Breast epithelium (tissue), 4 donors: ENCODE measurements around the gene ANKRD63. TPM values are rescaled to one million over a fixed set of nuclear protein-coding genes. Genes with fewer than 3 reads are reported as not detected.

ENCODE experiments used
- DNase-seq, 2 donors: peaks; one replicate each; pipeline ENCODE4 v3.0.0-alpha.2; 2019; ENCODE audit warnings: low spot score in 2 of 2
- H3K27ac ChIP-seq, 2 donors: fragments of 200-600 bp; sonication (generic) in 1 of 2; one replicate each; pipeline ENCODE4 v1.5.1; 2016 to 2019; ENCODE audit warnings: mild to moderate bottlenecking in 1 of 2
- H3K27me3 ChIP-seq, 2 donors: fragments of 200-600 bp; sonication (generic) in 1 of 2; one replicate each; pipeline versions ENCODE4 v1.5.1 to v1.6.0; 2017 to 2019; ENCODE audit warnings: control low read depth in 1 of 2, mild to moderate bottlenecking in 1 of 2
- H3K36me3 ChIP-seq: fragments of 200-600 bp; one replicate; pipeline ENCODE4 v1.5.1; 2019
- H3K4me1 ChIP-seq, 2 donors: fragments of 200-600 bp; sonication (generic); one replicate each; pipeline ENCODE4 v1.5.1; 2016 to 2019; ENCODE audit warnings: control low read depth in 1 of 2
- H3K4me3 ChIP-seq, 3 donors: fragments of 200-600 bp; sonication (generic); 1 replicate in 2 of 3; 2 replicates in 1 of 3; pipeline ENCODE4 v1.5.1; 2016 to 2019; ENCODE audit warnings: mild to moderate bottlenecking in 3 of 3, moderate library complexity in 2 of 3
- H3K9me3 ChIP-seq, 2 donors: fragments of 200-600 bp; sonication (generic) in 1 of 2; one replicate each; pipeline ENCODE4 v1.5.1; 2016 to 2019; ENCODE audit warnings: control low read depth in 1 of 2
- CTCF ChIP-seq, 3 donors: fragments of 450-650 bp; IDR thresholded peaks; one replicate each; pipeline ENCODE4 v1.5.1; 2016 to 2017; ENCODE audit warnings: antibody characterized with exemption in 3 of 3, mild to moderate bottlenecking in 3 of 3, moderate library complexity in 3 of 3
- POLR2A ChIP-seq: fragments of 450-650 bp; IDR thresholded peaks from one replicate; pipeline ENCODE4 v1.6.1; 2016; ENCODE audit warnings: antibody characterized with exemption, mild to moderate bottlenecking, moderate library complexity
- POLR2AphosphoS5 ChIP-seq, 3 donors: sonication (generic); formaldehyde crosslinking; IDR thresholded peaks; one replicate each; pipeline ENCODE4 v1.6.1; 2017; ENCODE audit warnings: antibody characterized with exemption in 3 of 3
- intact Hi-C: fragments of 100-400 bp; cut with DNase I; formaldehyde crosslinking; loops from one replicate; pipeline ENCODE4 v1.15.1; 2023; ENCODE audit warnings: low total_unique reads
- total RNA-seq, 3 donors: library from RNA; depleted of rRNA; stranded (reverse); fragments of >200 nt; gene quantifications; one replicate each; pipeline ENCODE4 v1.1.0, GENCODE V29; 2016

The ANKRD63 gene
- total RNA-seq, 3 donors from 2014 or later, result not detected

- DNase-seq, result no peak
- H3K27me3 ChIP-seq, result no peaks in the 10 kb centered on the region
- H3K4me3 ChIP-seq, result no peak overlapping the region
- H3K4me1 ChIP-seq, result peaks cover 0 to 5% of the 10 kb centered on the region in 2 donors
- intact Hi-C loops, result no loop called here
- H3K27ac ChIP-seq, result no peak overlapping the region
- no peaks in the 10 kb centered on the region for H3K9me3 ChIP-seq
- H3K36me3 ChIP-seq, result no peaks in the 10 kb centered on the region
- no peak for TF ChIP-seq CTCF (IDR thresholded peaks at IDR 0.05)
- no peak for TF ChIP-seq POLR2A
- no peak for TF ChIP-seq POLR2AphosphoS5 (IDR thresholded peaks at IDR 0.05)
Observed at GRCh38 chr15:40258544-40258943, 24.3 kb downstream of the ANKRD63 start.

GRCh38 chr15:40257656-40258450, 25.0 kb downstream of the ANKRD63 start:
- H3K9me3 ChIP-seq, result no peaks in the 10 kb centered on the region
- H3K27ac ChIP-seq, result no peak overlapping the region
- no peaks in the 10 kb centered on the region for H3K27me3 ChIP-seq
- no peak for TF ChIP-seq CTCF (IDR thresholded peaks at IDR 0.05)
- no peak for TF ChIP-seq POLR2A
- TF ChIP-seq POLR2AphosphoS5 (IDR thresholded peaks at IDR 0.05), result no peak
- H3K36me3 ChIP-seq, result no peaks in the 10 kb centered on the region
- H3K4me1 ChIP-seq, result peaks cover 6 to 10% of the 10 kb centered on the region in 2 donors
- no peak overlapping the region for H3K4me3 ChIP-seq
- DNase-seq, result no peak
- intact Hi-C loops, result no loop called here

GRCh38 chr15:40256638-40257235, 26.1 kb downstream of the ANKRD63 start:
- Histone ChIP-seq H3K36me3 (no peaks in the 10 kb centered on the region), H3K4me3 (no peak overlapping the region), H3K9me3 (no peaks in the 10 kb centered on the region), H3K27me3 (no peaks in the 10 kb centered on the region), H3K27ac (no peak overlapping the region), H3K4me1 (peaks cover 6 to 10% of the 10 kb centered on the region in 2 donors)
- no peak for DNase-seq
- intact Hi-C loops, result no loop called here
- no peak for TF ChIP-seq POLR2AphosphoS5 (IDR thresholded peaks at IDR 0.05)
- TF ChIP-seq POLR2A, result no peak
- no peak for TF ChIP-seq CTCF (IDR thresholded peaks at IDR 0.05)

GRCh38 chr15:40255033-40255432, 27.8 kb downstream of the ANKRD63 start:
- intact Hi-C loops, result no loop called here
- Histone ChIP-seq H3K27ac (no peak overlapping the region), H3K9me3 (no peaks in the 10 kb centered on the region), H3K4me1 (peaks cover 6 to 13% of the 10 kb centered on the region in 2 donors), H3K4me3 (no peak overlapping the region), H3K36me3 (no peaks in the 10 kb centered on the region), H3K27me3 (no peaks in the 10 kb centered on the region)
- TF ChIP-seq POLR2A (no peak), POLR2AphosphoS5 (IDR thresholded peaks at IDR 0.05) (no peak), CTCF (IDR thresholded peaks at IDR 0.05) (no peak)
- DNase-seq, result no peak

GRCh38 chr15:40254452-40254851, 28.4 kb downstream of the ANKRD63 start:
- H3K27ac ChIP-seq, result no peak overlapping the region
- H3K27me3 ChIP-seq, result no peaks in the 10 kb centered on the region
- DNase-seq, result no peak
- H3K9me3 ChIP-seq, result no peaks in the 10 kb centered on the region
- no peaks in the 10 kb centered on the region for H3K36me3 ChIP-seq
- TF ChIP-seq POLR2AphosphoS5 (IDR thresholded peaks at IDR 0.05) (no peak), CTCF (IDR thresholded peaks at IDR 0.05) (no peak), POLR2A (no peak)
- H3K4me1 ChIP-seq, result peaks cover 6 to 16% of the 10 kb centered on the region in 2 donors
- intact Hi-C loops, result no loop called here
- no peak overlapping the region for H3K4me3 ChIP-seq
